ENCODE measurements around the gene DENND2C.

Gene DENND2C

GRCh38 chr1:114694540-114695310 is 24.9 kb upstream of the DENND2C start:
- Mint-ChIP-seq H3K36me3 (no peaks in the 10 kb centered on the region), H3K4me1 (no peaks in the 10 kb centered on the region), H3K9me3 (no peaks in the 10 kb centered on the region), H3K27ac (no peak overlapping the region), H3K4me3 (no peak overlapping the region)
- no peak for ATAC-seq
- DNase-seq (ENCODE audit: low spot score in 2 of 2), result no peak

- H3K4me3 Mint-ChIP-seq, result no peak overlapping the region
- no peaks in the 10 kb centered on the region for H3K9me3 Mint-ChIP-seq
- DNase-seq (ENCODE audit: low spot score in 2 of 2) (no peak), ATAC-seq (no peak)
- H3K36me3 Mint-ChIP-seq, result no peaks in the 10 kb centered on the region
- H3K27ac Mint-ChIP-seq, result no peak overlapping the region
- no peaks in the 10 kb centered on the region for H3K4me1 Mint-ChIP-seq
Measured at GRCh38 chr1:114692947-114693346, 23.1 kb upstream of the DENND2C start.

- no peak for ATAC-seq
- H3K9me3 Mint-ChIP-seq, result no peaks in the 10 kb centered on the region
Measured at GRCh38 chr1:114691061-114691460, 21.2 kb upstream of the DENND2C start.

GRCh38 chr1:114690148-114690547 is 20.3 kb upstream of the DENND2C start:
- H3K27ac Mint-ChIP-seq, result no peak overlapping the region
- DNase-seq (ENCODE audit: low spot score in 2 of 2), result no peak

More at GRCh38 chr1:114691061-114691460, 21.2 kb upstream of the DENND2C start:
- H3K36me3 Mint-ChIP-seq, result no peaks in the 10 kb centered on the region
- H3K4me3 Mint-ChIP-seq, result no peak overlapping the region
- H3K27ac Mint-ChIP-seq, result no peak overlapping the region
- no peaks in the 10 kb centered on the region for H3K4me1 Mint-ChIP-seq
- DNase-seq (ENCODE audit: low spot score in 2 of 2), result no peak

GRCh38 chr1:114688526-114688925 is 18.7 kb upstream of the DENND2C start:
- DNase-seq (ENCODE audit: low spot score in 2 of 2) (no peak), ATAC-seq (no peak)
- Mint-ChIP-seq H3K9me3 (no peaks in the 10 kb centered on the region), H3K36me3 (no peaks in the 10 kb centered on the region), H3K4me3 (no peak overlapping the region), H3K4me1 (no peaks in the 10 kb centered on the region), H3K27ac (no peak overlapping the region)

More at GRCh38 chr1:114690148-114690547, 20.3 kb upstream of the DENND2C start:
- no peaks in the 10 kb centered on the region for H3K9me3 Mint-ChIP-seq
- no peaks in the 10 kb centered on the region for H3K4me1 Mint-ChIP-seq
- no peak for ATAC-seq
- H3K4me3 Mint-ChIP-seq, result no peak overlapping the region
- no peaks in the 10 kb centered on the region for H3K36me3 Mint-ChIP-seq

- no peaks in the 10 kb centered on the region for H3K9me3 Mint-ChIP-seq
- no peak overlapping the region for H3K4me3 Mint-ChIP-seq
- H3K36me3 Mint-ChIP-seq, result no peaks in the 10 kb centered on the region
- DNase-seq (ENCODE audit: low spot score in 2 of 2) (no peak), ATAC-seq (no peak)
- H3K4me1 Mint-ChIP-seq, result no peaks in the 10 kb centered on the region
- H3K27ac Mint-ChIP-seq, result no peak overlapping the region
Measured at GRCh38 chr1:114685851-114686250, 16.0 kb upstream of the DENND2C start.

GRCh38 chr1:114677691-114678090 is 7.8 kb upstream of the DENND2C start:
- ATAC-seq (no peak), DNase-seq (ENCODE audit: low spot score in 2 of 2) (no peak)
- H3K4me1 Mint-ChIP-seq, result no peaks in the 10 kb centered on the region
- H3K27ac Mint-ChIP-seq, result no peak overlapping the region
- no peaks in the 10 kb centered on the region for H3K36me3 Mint-ChIP-seq
- H3K4me3 Mint-ChIP-seq, result no peak overlapping the region
- H3K9me3 Mint-ChIP-seq, result no peaks in the 10 kb centered on the region

GRCh38 chr1:114676115-114676514 is 6.3 kb upstream of the DENND2C start:
- Mint-ChIP-seq H3K4me1 (no peaks in the 10 kb centered on the region), H3K4me3 (no peak overlapping the region), H3K27ac (no peak overlapping the region), H3K9me3 (no peaks in the 10 kb centered on the region), H3K36me3 (no peaks in the 10 kb centered on the region)
- ATAC-seq (no peak), DNase-seq (ENCODE audit: low spot score in 2 of 2) (no peak)

- H3K27ac Mint-ChIP-seq, result no peak overlapping the region
- no peaks in the 10 kb centered on the region for H3K36me3 Mint-ChIP-seq
- no peaks in the 10 kb centered on the region for H3K9me3 Mint-ChIP-seq
- ATAC-seq, result no peak
- H3K4me1 Mint-ChIP-seq, result no peaks in the 10 kb centered on the region
- no peak overlapping the region for H3K4me3 Mint-ChIP-seq
- no peak for DNase-seq (ENCODE audit: low spot score in 2 of 2)
Measured at GRCh38 chr1:114671939-114672275, 2.1 kb upstream of the DENND2C start.

GRCh38 chr1:114671011-114671938 is 1.4 kb upstream of the DENND2C start:
- no peaks in the 10 kb centered on the region for H3K4me1 Mint-ChIP-seq
- H3K27ac Mint-ChIP-seq, result no peak overlapping the region
- DNase-seq (ENCODE audit: low spot score in 2 of 2) (no peak), ATAC-seq (no peak)
- no peaks in the 10 kb centered on the region for H3K36me3 Mint-ChIP-seq
- no peaks in the 10 kb centered on the region for H3K9me3 Mint-ChIP-seq
- H3K4me3 Mint-ChIP-seq, result peak overlapping the region; percentile 83

GRCh38 chr1:114670083-114671010 is 498 bp upstream of the DENND2C start:
- peak overlapping the region; percentile 18 for H3K27ac Mint-ChIP-seq
- H3K36me3 Mint-ChIP-seq, result no peaks in the 10 kb centered on the region
- peak overlapping the region; percentile 83 for H3K4me3 Mint-ChIP-seq
- ATAC-seq (peak; percentile 98), DNase-seq (ENCODE audit: low spot score in 2 of 2) (peak; percentile 74 to 90)
- no peaks in the 10 kb centered on the region for H3K9me3 Mint-ChIP-seq
- H3K4me1 Mint-ChIP-seq, result no peaks in the 10 kb centered on the region

GRCh38 chr1:114668784-114669561 is 876 bp downstream of the DENND2C start:
- H3K27ac Mint-ChIP-seq, result no peak overlapping the region
- peak overlapping the region; percentile 83 for H3K4me3 Mint-ChIP-seq
- H3K4me1 Mint-ChIP-seq, result no peaks in the 10 kb centered on the region
- ATAC-seq (no peak), DNase-seq (ENCODE audit: low spot score in 2 of 2) (no peak)
- H3K9me3 Mint-ChIP-seq, result no peaks in the 10 kb centered on the region
- H3K36me3 Mint-ChIP-seq, result no peaks in the 10 kb centered on the region

GRCh38 chr1:114668373-114668772 is 1.5 kb downstream of the DENND2C start:
- H3K27ac Mint-ChIP-seq, result no peak overlapping the region
- H3K4me1 Mint-ChIP-seq, result no peaks in the 10 kb centered on the region
- no peaks in the 10 kb centered on the region for H3K9me3 Mint-ChIP-seq
- no peak for ATAC-seq
- no peak for DNase-seq (ENCODE audit: low spot score in 2 of 2)
- no peaks in the 10 kb centered on the region for H3K36me3 Mint-ChIP-seq
- H3K4me3 Mint-ChIP-seq, result no peak overlapping the region

- Mint-ChIP-seq H3K4me1 (no peaks in the 10 kb centered on the region), H3K27ac (no peak overlapping the region), H3K4me3 (no peak overlapping the region), H3K9me3 (no peaks in the 10 kb centered on the region), H3K36me3 (no peaks in the 10 kb centered on the region)
- no peak for ATAC-seq
- no peak for DNase-seq (ENCODE audit: low spot score in 2 of 2)
Measured at GRCh38 chr1:114666954-114667353, 2.9 kb downstream of the DENND2C start.

Measured in stimulated activated effector memory CD8-positive, alpha-beta T cell treated with anti-CD3 and anti-CD28 coated beads, Interleukin-12 subunit alpha, Interleukin-12 subunit beta, amount 100 ng/mL, for 72 hours (primary cell).